ENCODE data around the gene PANK1. TPM values are rescaled to one million over a fixed set of nuclear protein-coding genes. Genes with fewer than 3 reads are reported as not detected.

PANK1 gene
- polyA plus RNA-seq, 2 of the 4 experiments (the other 2 are of a cell fraction), result 6.7 to 9.0 TPM

DNA sequence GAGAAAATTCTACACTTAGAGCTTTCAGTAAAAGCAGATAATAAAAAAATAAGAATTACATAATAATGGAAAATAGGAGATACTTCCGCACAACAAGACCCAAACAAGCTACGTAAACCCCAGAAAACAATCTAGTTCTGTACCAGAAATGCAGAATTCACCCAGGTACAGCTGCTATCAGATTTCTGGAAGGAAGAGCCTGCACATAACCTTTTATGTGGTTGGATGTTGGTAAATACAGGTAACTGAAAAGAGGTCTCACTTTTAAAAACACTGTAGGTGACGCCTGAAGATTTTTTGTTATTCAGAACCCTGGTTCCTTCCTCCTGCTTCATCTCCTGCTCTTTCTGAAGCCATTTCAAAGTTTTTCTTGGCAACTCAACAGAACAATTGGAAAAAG lies 29.9 kb downstream of the PANK1 start:
- ChIA-PET POLR2A (interaction anchor here (1.3 kb wide), 1 partner anchor 29 kb away, joined by 5 read pairs; no protein-coding TSS in a partner anchor), CTCF (no interaction called here)
- no peak for TF ChIP-seq CHD2 (IDR thresholded peaks at IDR 0.05; ENCODE audit: low read length, partially characterized antibody)
- TF ChIP-seq POLR2A (IDR thresholded peaks at IDR 0.05; ENCODE audit: low read length), result no peak
- no peak for TF ChIP-seq POLR2AphosphoS2 (conservative IDR thresholded peaks at IDR 0.05; ENCODE audit: low read length)
- TF ChIP-seq BHLHE40 (IDR thresholded peaks at IDR 0.05; ENCODE audit: low read depth, low read length), result no peak
- TF ChIP-seq E2F6 (IDR thresholded peaks at IDR 0.05; ENCODE audit: borderline replicate concordance, low read depth), result no peak
- Histone ChIP-seq H3K27ac (no peak overlapping the region), H3K4me3 (no peak overlapping the region), H3K4me1 (no peaks in the 10 kb centered on the region), H3K4me2 (no peak overlapping the region), H3K9me3 (no peaks in the 10 kb centered on the region)
- DNase-seq (ENCODE audit: low read depth in 1 of 2, low spot score in 1 of 2), result no peak
- no peak for FAIRE-seq
- 95% methylated on average over 3 of the region's 3 CpGs for WGBS (ENCODE audit: missing lambda C conversion rate)
- no peak for ATAC-seq

DNA sequence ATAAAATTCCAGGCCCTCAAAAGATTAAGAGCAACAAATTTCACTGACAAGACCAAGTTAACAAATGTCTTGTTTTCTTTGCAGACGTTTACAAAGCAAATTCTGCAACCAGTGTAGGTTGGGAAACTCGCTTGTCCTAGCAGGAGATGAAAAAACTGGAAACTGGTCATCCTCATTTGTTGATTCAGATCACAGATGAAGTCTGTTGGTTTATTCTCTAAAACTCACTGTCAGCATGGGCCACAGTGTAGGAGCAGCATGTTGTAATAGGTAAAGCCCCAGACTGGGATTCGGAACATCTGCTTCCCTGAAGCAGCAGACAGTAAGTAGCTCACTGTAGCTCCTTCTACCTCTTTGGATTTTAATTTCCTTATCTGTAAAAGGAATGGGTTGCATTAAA lies 31.5 kb downstream of the PANK1 start:
- ATAC-seq, result no peak

GRCh38 chr10:89611282-89611681 lies 33.8 kb downstream of the PANK1 start:
- 90% methylated on average over 4 of the region's 4 CpGs for WGBS (ENCODE audit: missing lambda C conversion rate)
- no peak for DNase-seq (ENCODE audit: low read depth in 1 of 2, low spot score in 1 of 2)
- TF ChIP-seq SREBF2 (IDR thresholded peaks at IDR 0.05), result no peak
- TF ChIP-seq CBX8 (IDR thresholded peaks at IDR 0.05), result no peak
- no peak for TF ChIP-seq RAD21 (conservative IDR thresholded peaks at IDR 0.05 in 1 of 2, IDR thresholded peaks at IDR 0.05 in 1 of 2)
- TF ChIP-seq HES2 (IDR thresholded peaks at IDR 0.05), result no peak
- no peak for TF ChIP-seq EHMT2 (IDR thresholded peaks at IDR 0.05; ENCODE audit: low read depth)
- TF ChIP-seq NR3C1 (IDR thresholded peaks at IDR 0.05), result no peak
- TF ChIP-seq MAX (IDR thresholded peaks at IDR 0.05), result no peak
- TF ChIP-seq ESRRA (IDR thresholded peaks at IDR 0.05; ENCODE audit: borderline replicate concordance, low read length), result no peak
- TF ChIP-seq FOXS1 (CRISPR knock-in tag; IDR thresholded peaks at IDR 0.05), result no peak
- TF ChIP-seq GATA3 (IDR thresholded peaks at IDR 0.05; ENCODE audit: borderline replicate concordance), result no peak
- no peak for TF ChIP-seq RCOR1 (IDR thresholded peaks at IDR 0.05; ENCODE audit: low read depth, low read length)
- TF ChIP-seq EHF (CRISPR knock-in tag; IDR thresholded peaks at IDR 0.05), result no peak
- no peak for TF ChIP-seq HEYL (CRISPR knock-in tag; IDR thresholded peaks at IDR 0.05)
- no peak for TF ChIP-seq ZNF302 (CRISPR knock-in tag; IDR thresholded peaks at IDR 0.05)
- no peak for TF ChIP-seq CBX2 (IDR thresholded peaks at IDR 0.05; ENCODE audit: borderline replicate concordance, low read depth)
- Histone ChIP-seq H3K9me3 (no peaks in the 10 kb centered on the region), H3K27ac (no peak overlapping the region), H3K4me3 (no peak overlapping the region), H3K4me2 (no peak overlapping the region), H3K4me1 (no peaks in the 10 kb centered on the region)
- ChIA-PET CTCF (no interaction called here), POLR2A (no interaction called here)
- ATAC-seq, result no peak
- FAIRE-seq, result no peak

More for the DNA sequence above, 31.5 kb downstream of the PANK1 start:
- DNase-seq (ENCODE audit: low read depth in 1 of 2, low spot score in 1 of 2), result no peak
- FAIRE-seq, result no peak
- Histone ChIP-seq H3K9me3 (no peaks in the 10 kb centered on the region), H3K27ac (no peak overlapping the region), H3K4me2 (no peak overlapping the region), H3K4me1 (no peaks in the 10 kb centered on the region), H3K4me3 (no peak overlapping the region)
- CTCF ChIA-PET, result no interaction called here
- no peak for TF ChIP-seq RFX5 (IDR thresholded peaks at IDR 0.05)
- TF ChIP-seq EHF (CRISPR knock-in tag; IDR thresholded peaks at IDR 0.05), result no peak
- no peak for TF ChIP-seq HOXB5 (CRISPR knock-in tag; IDR thresholded peaks at IDR 0.05)
- TF ChIP-seq HOXB13 (CRISPR knock-in tag; IDR thresholded peaks at IDR 0.05; ENCODE audit: low read depth), result no peak
- WGBS (ENCODE audit: missing lambda C conversion rate), result 79% methylated on average over 3 of the region's 3 CpGs
- POLR2A ChIA-PET, result no interaction called here

DNA sequence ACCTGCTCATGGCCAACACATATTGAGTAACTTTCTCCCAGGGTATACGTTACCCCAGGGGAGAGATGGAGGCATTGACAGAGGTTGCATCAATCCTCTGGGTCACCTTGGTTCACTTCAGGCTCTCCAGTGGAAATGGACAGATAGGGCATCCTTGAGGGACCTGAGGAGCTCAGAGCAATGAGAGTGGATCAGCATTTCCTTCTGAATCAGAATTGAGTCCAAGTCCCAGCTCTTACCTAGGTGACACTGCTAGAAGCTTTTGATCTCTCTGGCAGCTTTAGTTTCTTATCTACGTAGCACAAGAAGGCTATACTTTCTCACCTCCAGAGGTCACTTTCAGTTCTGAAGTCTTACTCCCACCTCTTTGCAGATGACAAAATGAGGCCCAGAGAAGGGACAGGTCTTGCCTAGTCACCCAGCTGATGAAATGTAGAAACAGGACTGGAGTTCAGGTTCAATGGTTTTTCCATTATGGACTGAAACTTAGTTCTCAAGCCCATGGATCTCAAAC lies 35.2 kb downstream of the PANK1 start:
- TF ChIP-seq FOXS1 (CRISPR knock-in tag; IDR thresholded peaks at IDR 0.05) (no peak), ELK1 (IDR thresholded peaks at IDR 0.05; ENCODE audit: low read depth, low read length) (no peak)
- H3K27ac ChIP-seq, result no peak overlapping the region
- no peak for FAIRE-seq
- no peaks in the 10 kb centered on the region for H3K4me1 ChIP-seq
- CTCF ChIA-PET, result no interaction called here
- POLR2A ChIA-PET, result no interaction called here
- H3K9me3 ChIP-seq, result no peaks in the 10 kb centered on the region
- no peak overlapping the region for H3K4me2 ChIP-seq
- 0% methylated on average over 2 of the region's 2 CpGs for WGBS (ENCODE audit: missing lambda C conversion rate)
- no peak for ATAC-seq
- H3K4me3 ChIP-seq, result no peak overlapping the region
- DNase-seq (ENCODE audit: low read depth in 1 of 2, low spot score in 1 of 2), result no peak

Measured in A549 (cell line).